Hematopoietic multipotent progenitor cell treated with erythropoietin and hydrocortisone succinate and interleukin-3 and kit ligand, for 17 days (in vitro differentiated cells): ENCODE results near the gene PRICKLE2.

Experiments
- DNase-seq: peaks from one replicate; pipeline ENCODE4 v3.0.0-alpha.2; 2015; ENCODE audit warnings: low spot score

The PRICKLE2 gene

GRCh38 chr3:64220161-64220914 is 4.9 kb downstream of the PRICKLE2 start:
- no peak for DNase-seq

- no peak for DNase-seq
These were observed 6.5 kb downstream of the PRICKLE2 start for GRCh38 chr3:64218746-64219145.

GRCh38 chr3:64218329-64218728 is 6.9 kb downstream of the PRICKLE2 start:
- DNase-seq: no peak

GRCh38 chr3:64216274-64217147 is 8.8 kb downstream of the PRICKLE2 start:
- DNase-seq: no peak

- DNase-seq: no peak
These were observed 9.7 kb downstream of the PRICKLE2 start for GRCh38 chr3:64215559-64215958.

GRCh38 chr3:64215103-64215502 is 10.2 kb downstream of the PRICKLE2 start:
- DNase-seq: no peak

GRCh38 chr3:64214381-64215018 is 10.8 kb downstream of the PRICKLE2 start:
- DNase-seq: no peak

GRCh38 chr3:64213962-64214379 is 11.3 kb downstream of the PRICKLE2 start:
- no peak for DNase-seq

GRCh38 chr3:64213224-64213878 is 11.9 kb downstream of the PRICKLE2 start:
- DNase-seq: no peak

- DNase-seq: no peak
These were observed 15.2 kb downstream of the PRICKLE2 start for GRCh38 chr3:64209866-64210621.

- DNase-seq: no peak
These were observed 17.8 kb downstream of the PRICKLE2 start for GRCh38 chr3:64207289-64208080.

GRCh38 chr3:64203969-64204908 is 21.0 kb downstream of the PRICKLE2 start:
- DNase-seq: no peak

- no peak for DNase-seq
These were observed 22.1 kb downstream of the PRICKLE2 start for GRCh38 chr3:64203216-64203615.

- no peak for DNase-seq
These were observed 25.3 kb downstream of the PRICKLE2 start for GRCh38 chr3:64199932-64200331.

GRCh38 chr3:64196236-64196929 is 28.9 kb downstream of the PRICKLE2 start:
- no peak for DNase-seq

GRCh38 chr3:64195789-64196188 is 29.5 kb downstream of the PRICKLE2 start:
- no peak for DNase-seq

- no peak for DNase-seq
These were observed 33.4 kb downstream of the PRICKLE2 start for GRCh38 chr3:64191822-64192221.
